HepG2 (cell line): ENCODE measurements around the gene NPSR1.

ENCODE experiments used
- ARID2 ChIP-seq: sonication (generic); formaldehyde crosslinking; IDR thresholded peaks from 2 replicates; pipeline ENCODE4 v1.8.1; 2022; ENCODE audit warnings: mild to moderate bottlenecking, missing genetic modification reagents, borderline replicate concordance
- ATF3 ChIP-seq: sonication (generic); formaldehyde crosslinking; IDR thresholded peaks from 2 replicates; pipeline ENCODE4 v1.4.0; 2020; ENCODE audit warnings: missing genetic modification reagents
- CSRNP1 ChIP-seq: sonication (generic); formaldehyde crosslinking; IDR thresholded peaks from 2 replicates; pipeline ENCODE4 v1.8.1; 2023; ENCODE audit warnings: mild to moderate bottlenecking, missing genetic modification reagents
- CTCF ChIP-seq: sonication (generic); formaldehyde crosslinking; IDR thresholded peaks from 2 replicates; pipeline ENCODE4 v1.5.0; 2020; ENCODE audit warnings: mild to moderate bottlenecking, missing genetic modification reagents, moderate library complexity
- FLYWCH1 ChIP-seq: sonication (generic); formaldehyde crosslinking; IDR thresholded peaks from 2 replicates; pipeline ENCODE4 v1.8.1; 2023; ENCODE audit warnings: mild to moderate bottlenecking, missing genetic modification reagents
- HINFP ChIP-seq: sonication (generic); formaldehyde crosslinking; IDR thresholded peaks from 2 replicates; pipeline ENCODE4 v1.4.0; 2020; ENCODE audit warnings: low read depth, mild to moderate bottlenecking, missing genetic modification reagents
- MAX ChIP-seq: IDR thresholded peaks from 2 replicates; pipeline ENCODE4 v1.6.1; 2012; ENCODE audit warnings: inconsistent platforms
- MAZ ChIP-seq, 2 experiments: sonication (generic) in 1 of 2; formaldehyde crosslinking in 1 of 2; IDR thresholded peaks; 2 replicates each; pipeline versions ENCODE4 v1.5.0 to v1.6.1; 2012 to 2020; ENCODE audit warnings: low read depth in 2 of 2, mild to moderate bottlenecking in 2 of 2, borderline replicate concordance in 1 of 2, improper control_type of control experiment in 1 of 2, low read length in 1 of 2, missing genetic modification reagents in 1 of 2, moderate library complexity in 1 of 2
- NR2F1 ChIP-seq, 2 experiments: fragments of 450-650 bp in 1 of 2; formaldehyde crosslinking in 1 of 2; IDR thresholded peaks; 2 replicates each; pipeline versions ENCODE4 v1.5.0 to v1.6.1; 2016 to 2020; ENCODE audit warnings: mild to moderate bottlenecking in 1 of 2, missing compliant biosample characterization in 1 of 2, missing genetic modification reagents in 1 of 2, moderate library complexity in 1 of 2
- POLR2AphosphoS5 ChIP-seq: IDR thresholded peaks from 2 replicates; pipeline ENCODE4 v1.6.1; 2012; ENCODE audit warnings: low read depth, low read length
- TAF1 ChIP-seq: sonication (generic); formaldehyde crosslinking; IDR thresholded peaks from 2 replicates; pipeline ENCODE4 v1.4.0; 2020; ENCODE audit warnings: missing genetic modification reagents
- TP53 ChIP-seq: sonication (generic); formaldehyde crosslinking; conservative IDR thresholded peaks from 2 replicates; pipeline ENCODE4 v1.4.0; 2020; ENCODE audit warnings: missing genetic modification reagents
- ZNF207 ChIP-seq: fragments of 450-650 bp; IDR thresholded peaks from 2 replicates; pipeline ENCODE4 v1.6.1; 2016; ENCODE audit warnings: antibody characterized with exemption, borderline replicate concordance
- ZNF281 ChIP-seq: sonication (generic); formaldehyde crosslinking; IDR thresholded peaks from 2 replicates; pipeline ENCODE4 v1.4.0; 2020; ENCODE audit warnings: missing genetic modification reagents, borderline replicate concordance

- TF ChIP-seq ZNF281 (CRISPR knock-in tag) (peak; percentile 9; the same call in 1 of the 2 replicates), CSRNP1 (CRISPR knock-in tag) (no peak), HINFP (CRISPR knock-in tag) (no peak), CTCF (peak; percentile 76), ARID2 (no peak), MAZ (IDR thresholded peaks at IDR 0.05; ENCODE audit: borderline replicate concordance, low read depth, low read length) (no peak), MAZ (CRISPR knock-in tag; IDR thresholded peaks at IDR 0.05; ENCODE audit: low read depth) (no peak), ATF3 (no peak), NR2F1 (CRISPR knock-in tag; IDR thresholded peaks at IDR 0.05) (no peak), FLYWCH1 (CRISPR knock-in tag) (no peak), TP53 (CRISPR knock-in tag) (no peak), TAF1 (no peak), POLR2AphosphoS5 (no peak), ZNF207 (no peak), MAX (no peak)
These were observed 17.8 kb downstream of the NPSR1 start for GRCh38 chr7:34675749-34676374.
